ENCODE data around the gene CYP2U1. TPM values are rescaled to one million over a fixed set of nuclear protein-coding genes. Genes with fewer than 3 reads are reported as not detected.
A peak's percentile ranks its signal among the peaks of the same experiment; 100 is the strongest.

The CYP2U1 gene
- total and polyA plus RNA-seq, 9 of the 15 experiments (the other 6 are each of a cell fraction or from before 2014, with no cell fraction given) = 0.03 to 0.15 (median 0.07) TPM

- TF ChIP-seq RCOR1 (IDR thresholded peaks at IDR 0.05; ENCODE audit: borderline replicate concordance in 1 of 2, low read depth in 2 of 2, low read length in 2 of 2) (no peak), HNRNPK (IDR thresholded peaks at IDR 0.05; ENCODE audit: low read depth, low read length, poor library complexity, severe bottlenecking) (peak; percentile 40), XRCC5 (IDR thresholded peaks at IDR 0.05; ENCODE audit: low read depth, low read length) (0 out of 2 replicates have a peak, but pooled peaks have one; percentile 21), STAT5A (IDR thresholded peaks at IDR 0.05; ENCODE audit: borderline replicate concordance, low read length) (no peak), TFAP4 (CRISPR knock-in tag; IDR thresholded peaks at IDR 0.05; ENCODE audit: borderline replicate concordance) (peak; percentile 95), GTF3C2 (IDR thresholded peaks at IDR 0.05; ENCODE audit: borderline replicate concordance, extremely low read depth, insufficient read length) (no peak), ASH1L (IDR thresholded peaks at IDR 0.05; ENCODE audit: borderline replicate concordance, low read depth, partially characterized antibody) (no peak), SMARCE1 (IDR thresholded peaks at IDR 0.05) (no peak), CCAR2 (IDR thresholded peaks at IDR 0.05; ENCODE audit: low read depth, low read length) (no peak), ZNF175 (CRISPR knock-in tag; IDR thresholded peaks at IDR 0.05; ENCODE audit: low read depth) (no peak), DACH1 (IDR thresholded peaks at IDR 0.05; ENCODE audit: partially characterized antibody) (peak; percentile 44), POLR2AphosphoS5 (IDR thresholded peaks at IDR 0.05; ENCODE audit: control insufficient read depth, insufficient read depth, low read depth, low read length) (peak; percentile 87), NONO (IDR thresholded peaks at IDR 0.05; ENCODE audit: low read depth in 2 of 2, low read length in 1 of 2) (peak; percentile 10 to 48; a peak in 1 of 4 replicates), EHMT2 (IDR thresholded peaks at IDR 0.05) (0 out of 2 replicates have a peak, but pooled peaks have one; percentile 6), FOXP1 (CRISPR knock-in tag; IDR thresholded peaks at IDR 0.05) (0 out of 2 replicates have a peak, but pooled peaks have one; percentile 60), SUPT5H (IDR thresholded peaks at IDR 0.05) (peak; percentile 80)
- TF ChIP-seq, protein P1, sequence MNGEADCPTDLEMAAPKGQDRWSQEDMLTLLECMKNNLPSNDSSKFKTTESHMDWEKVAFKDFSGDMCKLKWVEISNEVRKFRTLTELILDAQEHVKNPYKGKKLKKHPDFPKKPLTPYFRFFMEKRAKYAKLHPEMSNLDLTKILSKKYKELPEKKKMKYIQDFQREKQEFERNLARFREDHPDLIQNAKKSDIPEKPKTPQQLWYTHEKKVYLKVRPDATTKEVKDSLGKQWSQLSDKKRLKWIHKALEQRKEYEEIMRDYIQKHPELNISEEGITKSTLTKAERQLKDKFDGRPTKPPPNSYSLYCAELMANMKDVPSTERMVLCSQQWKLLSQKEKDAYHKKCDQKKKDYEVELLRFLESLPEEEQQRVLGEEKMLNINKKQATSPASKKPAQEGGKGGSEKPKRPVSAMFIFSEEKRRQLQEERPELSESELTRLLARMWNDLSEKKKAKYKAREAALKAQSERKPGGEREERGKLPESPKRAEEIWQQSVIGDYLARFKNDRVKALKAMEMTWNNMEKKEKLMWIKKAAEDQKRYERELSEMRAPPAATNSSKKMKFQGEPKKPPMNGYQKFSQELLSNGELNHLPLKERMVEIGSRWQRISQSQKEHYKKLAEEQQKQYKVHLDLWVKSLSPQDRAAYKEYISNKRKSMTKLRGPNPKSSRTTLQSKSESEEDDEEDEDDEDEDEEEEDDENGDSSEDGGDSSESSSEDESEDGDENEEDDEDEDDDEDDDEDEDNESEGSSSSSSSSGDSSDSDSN (IDR thresholded peaks at IDR 0.05; ENCODE audit: borderline replicate concordance in 1 of 2, low read depth in 2 of 2, low read length in 2 of 2) = peak in 1 of 2 experiments; percentile 56; a peak in 2 of 4 replicates
- TF ChIP-seq, protein P2, sequence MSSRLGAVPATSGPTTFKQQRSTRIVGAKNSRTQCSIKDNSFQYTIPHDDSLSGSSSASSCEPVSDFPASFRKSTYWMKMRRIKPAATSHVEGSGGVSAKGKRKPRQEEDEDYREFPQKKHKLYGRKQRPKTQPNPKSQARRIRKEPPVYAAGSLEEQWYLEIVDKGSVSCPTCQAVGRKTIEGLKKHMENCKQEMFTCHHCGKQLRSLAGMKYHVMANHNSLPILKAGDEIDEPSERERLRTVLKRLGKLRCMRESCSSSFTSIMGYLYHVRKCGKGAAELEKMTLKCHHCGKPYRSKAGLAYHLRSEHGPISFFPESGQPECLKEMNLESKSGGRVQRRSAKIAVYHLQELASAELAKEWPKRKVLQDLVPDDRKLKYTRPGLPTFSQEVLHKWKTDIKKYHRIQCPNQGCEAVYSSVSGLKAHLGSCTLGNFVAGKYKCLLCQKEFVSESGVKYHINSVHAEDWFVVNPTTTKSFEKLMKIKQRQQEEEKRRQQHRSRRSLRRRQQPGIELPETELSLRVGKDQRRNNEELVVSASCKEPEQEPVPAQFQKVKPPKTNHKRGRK (tag; IDR thresholded peaks at IDR 0.05) = no peak
Observed at GRCh38 chr4:107989537-107990386, 58.4 kb downstream of the CYP2U1 start, which contains the start of gene HADH (continued).
